GM21576 (cell line): ENCODE measurements around the gene NFS1.
A peak's percentile ranks its signal among the peaks of the same experiment; 100 is the strongest.

ENCODE experiments used
- ATAC-seq: cut with Tn5 transposase; IDR thresholded peaks from one replicate; pipeline ENCODE4 v1.9.1; 2021; ENCODE audit warnings: mild to moderate bottlenecking, moderate library complexity; ENCODE audit not compliant: unreplicated experiment

NFS1 gene

GRCh38 chr20:35644806-35645205 lies 54.3 kb downstream of the NFS1 start:
- ATAC-seq, result no peak

- ATAC-seq, result no peak
These were observed 56.1 kb downstream of the NFS1 start for GRCh38 chr20:35643045-35643444.

- ATAC-seq, result no peak
These were observed 57.4 kb downstream of the NFS1 start for GRCh38 chr20:35641743-35642142.

- ATAC-seq, result no peak
These were observed 58.4 kb downstream of the NFS1 start for GRCh38 chr20:35640724-35641123.

GRCh38 chr20:35638751-35639150 lies 60.4 kb downstream of the NFS1 start:
- ATAC-seq, result no peak

GRCh38 chr20:35637276-35637675 lies 61.9 kb downstream of the NFS1 start:
- no peak for ATAC-seq

GRCh38 chr20:35636095-35636494 lies 63.1 kb downstream of the NFS1 start:
- no peak for ATAC-seq

- ATAC-seq, result no peak
These were observed 63.5 kb downstream of the NFS1 start for GRCh38 chr20:35635652-35636051.

GRCh38 chr20:35632539-35633115 lies 66.5 kb downstream of the NFS1 start:
- no peak for ATAC-seq

GRCh38 chr20:35630636-35631035 lies 68.5 kb downstream of the NFS1 start:
- no peak for ATAC-seq

- ATAC-seq, result no peak
These were observed 69.6 kb downstream of the NFS1 start for GRCh38 chr20:35629427-35630145.

- ATAC-seq, result no peak
These were observed 72.0 kb downstream of the NFS1 start for GRCh38 chr20:35627121-35627520.

- no peak for ATAC-seq
These were observed 72.7 kb downstream of the NFS1 start for GRCh38 chr20:35626386-35627001.

- no peak for ATAC-seq
These were observed 73.4 kb downstream of the NFS1 start for GRCh38 chr20:35625584-35626385.

GRCh38 chr20:35621560-35621946 lies 77.6 kb downstream of the NFS1 start:
- ATAC-seq, result no peak

- no peak for ATAC-seq
These were observed 78.2 kb downstream of the NFS1 start for GRCh38 chr20:35620818-35621559.

GRCh38 chr20:35619196-35620095 lies 79.7 kb downstream of the NFS1 start:
- ATAC-seq, result peak; percentile 29

- no peak for ATAC-seq
These were observed 80.7 kb downstream of the NFS1 start for GRCh38 chr20:35618263-35619131.
